Omental fat pad (tissue), 4 donors: ENCODE results near the gene ETNK2. TPM values are rescaled to one million over a fixed set of nuclear protein-coding genes. Genes with fewer than 3 reads are reported as not detected.
A peak's percentile ranks its signal among the peaks of the same experiment; 100 is the strongest.

Experiments used
- ATAC-seq: fragments of 150-250 bp; one replicate; pipeline ENCODE4 v1.9.1; 2016; ENCODE audit warnings: mild to moderate bottlenecking, moderate library complexity; ENCODE audit not compliant: low FRiP score
- DNase-seq: peaks from one replicate; pipeline ENCODE4 v3.0.0-alpha.2; 2019; ENCODE audit warnings: low spot score
- total RNA-seq, 4 donors: library from RNA; depleted of rRNA; stranded (reverse); fragments of >200 nt; gene quantifications; one replicate each; pipeline ENCODE4 v1.1.0, GENCODE V29; 2016
- TF ChIP-seq, protein P1 (sequence below), 3 donors: fragments of 450-650 bp; IDR thresholded peaks; one replicate each; pipeline ENCODE4 v1.5.1; 2016 to 2017; ENCODE audit warnings: antibody characterized with exemption in 3 of 3, mild to moderate bottlenecking in 3 of 3, moderate library complexity in 2 of 3

ETNK2 gene
- total RNA-seq, 4 donors from 2014 or later: 11.8 to 16.9 (median 13.3) TPM

DNA sequence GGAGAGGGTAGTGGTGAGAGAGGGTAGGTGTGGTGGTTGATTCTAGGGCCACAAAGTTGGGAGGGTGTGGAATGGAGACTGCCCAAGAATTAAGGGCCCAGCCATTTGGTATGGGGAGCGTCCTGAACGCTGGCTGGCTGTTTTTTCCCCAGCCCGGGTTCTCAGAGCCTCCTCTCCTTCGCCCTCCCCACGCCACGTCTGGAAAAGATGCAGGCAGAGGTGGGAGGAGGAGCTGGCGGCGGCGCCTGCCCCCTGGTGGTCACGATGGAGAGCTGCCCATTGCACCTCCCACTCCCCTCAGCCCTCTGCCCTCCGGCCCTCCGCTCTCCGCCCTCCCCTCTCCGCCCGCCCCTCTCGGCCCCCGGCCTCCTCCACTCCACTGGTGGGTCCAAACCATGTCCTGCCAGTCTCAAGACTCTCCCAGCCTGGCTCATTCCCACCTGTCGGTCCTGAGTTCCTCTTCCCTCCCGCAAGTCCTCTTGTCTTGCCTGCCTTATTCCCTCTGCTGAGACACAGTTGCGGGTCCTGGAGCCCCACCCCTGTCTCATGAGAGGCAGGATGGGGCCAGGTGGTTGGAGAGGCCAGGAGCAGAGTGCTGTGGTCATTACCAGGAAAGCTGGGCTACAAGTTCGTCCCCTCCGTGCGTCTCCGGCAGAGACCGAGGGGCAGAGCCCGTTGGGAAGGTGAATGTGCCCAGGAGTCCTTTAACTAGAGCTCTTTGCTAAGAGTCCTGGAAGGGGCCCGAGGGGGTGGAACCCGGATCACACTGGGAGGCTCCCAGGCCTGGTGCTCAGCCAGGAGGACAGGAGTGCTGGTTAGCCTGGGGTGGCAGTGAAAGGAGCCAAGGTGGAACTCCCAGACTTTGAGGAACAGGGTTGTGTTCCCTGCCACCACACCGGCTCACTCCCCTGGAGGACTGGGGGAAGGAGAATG is 22.6 kb downstream of the ETNK2 start:
- ATAC-seq (peak; percentile 69), DNase-seq (no peak)
- TF ChIP-seq, protein P1, sequence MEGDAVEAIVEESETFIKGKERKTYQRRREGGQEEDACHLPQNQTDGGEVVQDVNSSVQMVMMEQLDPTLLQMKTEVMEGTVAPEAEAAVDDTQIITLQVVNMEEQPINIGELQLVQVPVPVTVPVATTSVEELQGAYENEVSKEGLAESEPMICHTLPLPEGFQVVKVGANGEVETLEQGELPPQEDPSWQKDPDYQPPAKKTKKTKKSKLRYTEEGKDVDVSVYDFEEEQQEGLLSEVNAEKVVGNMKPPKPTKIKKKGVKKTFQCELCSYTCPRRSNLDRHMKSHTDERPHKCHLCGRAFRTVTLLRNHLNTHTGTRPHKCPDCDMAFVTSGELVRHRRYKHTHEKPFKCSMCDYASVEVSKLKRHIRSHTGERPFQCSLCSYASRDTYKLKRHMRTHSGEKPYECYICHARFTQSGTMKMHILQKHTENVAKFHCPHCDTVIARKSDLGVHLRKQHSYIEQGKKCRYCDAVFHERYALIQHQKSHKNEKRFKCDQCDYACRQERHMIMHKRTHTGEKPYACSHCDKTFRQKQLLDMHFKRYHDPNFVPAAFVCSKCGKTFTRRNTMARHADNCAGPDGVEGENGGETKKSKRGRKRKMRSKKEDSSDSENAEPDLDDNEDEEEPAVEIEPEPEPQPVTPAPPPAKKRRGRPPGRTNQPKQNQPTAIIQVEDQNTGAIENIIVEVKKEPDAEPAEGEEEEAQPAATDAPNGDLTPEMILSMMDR (IDR thresholded peaks at IDR 0.05): peak in 1 of 3 donors; percentile 74

DNA sequence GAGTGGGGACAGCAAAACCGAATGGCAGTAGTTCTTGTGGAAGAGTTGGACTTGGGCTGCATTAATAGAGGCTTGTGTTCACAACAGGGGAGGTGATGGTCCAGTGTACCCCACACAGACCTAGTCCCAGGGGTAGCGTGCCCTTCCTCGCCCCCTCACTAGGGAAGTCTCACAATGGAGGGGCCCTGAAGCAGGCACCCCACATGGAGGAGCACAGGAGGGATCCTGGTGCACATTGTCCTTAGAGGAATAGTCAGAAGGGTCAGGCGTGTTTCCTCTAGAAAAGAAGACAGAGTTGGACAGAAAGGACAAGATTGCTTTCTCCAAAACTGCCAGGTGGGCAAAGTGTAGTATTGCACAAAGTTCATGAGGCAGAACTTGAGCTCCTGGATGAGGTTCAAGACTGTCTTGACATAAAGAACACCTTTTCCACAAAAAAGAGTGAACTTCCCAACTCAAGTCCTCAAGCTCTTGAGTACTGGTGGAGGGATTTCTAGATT is 23.3 kb downstream of the ETNK2 start:
- TF ChIP-seq, protein P1 (IDR thresholded peaks at IDR 0.05): no peak
- DNase-seq (no peak), ATAC-seq (no peak)

DNA sequence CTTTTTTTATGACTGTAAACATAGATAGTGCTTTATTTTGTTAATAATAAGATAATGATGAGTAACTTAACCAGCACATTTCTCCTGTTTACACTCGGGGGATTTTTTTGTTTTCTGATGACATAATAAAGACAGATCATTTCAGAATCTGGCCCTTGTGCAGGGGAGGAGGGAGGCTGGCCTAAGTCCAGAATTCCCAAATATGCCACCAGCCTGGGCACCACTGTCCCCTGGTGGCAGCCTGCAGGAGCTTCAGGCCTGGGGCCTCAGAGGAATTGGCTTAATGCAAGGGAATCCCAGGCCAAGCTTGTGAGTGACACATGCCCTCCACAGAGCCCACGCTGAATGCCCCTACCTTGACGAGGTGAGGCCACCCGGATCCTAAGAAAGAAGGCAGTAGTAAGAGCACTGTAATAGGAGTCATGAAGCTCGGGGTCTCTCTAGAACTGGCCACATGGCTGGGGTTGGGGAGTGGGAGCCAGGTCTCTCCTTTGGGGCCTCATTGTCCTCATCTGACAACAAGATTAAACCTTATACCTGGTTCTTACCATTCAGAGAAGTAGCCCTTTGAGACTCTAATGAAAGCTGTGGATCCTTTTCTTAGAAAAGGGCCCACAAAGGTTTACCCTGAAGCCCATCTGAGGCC is 24.1 kb downstream of the ETNK2 start:
- ATAC-seq: no peak
- TF ChIP-seq, protein P1 (IDR thresholded peaks at IDR 0.05): peak in 2 of 3 donors; percentile 48 to 71
- no peak for DNase-seq

DNA sequence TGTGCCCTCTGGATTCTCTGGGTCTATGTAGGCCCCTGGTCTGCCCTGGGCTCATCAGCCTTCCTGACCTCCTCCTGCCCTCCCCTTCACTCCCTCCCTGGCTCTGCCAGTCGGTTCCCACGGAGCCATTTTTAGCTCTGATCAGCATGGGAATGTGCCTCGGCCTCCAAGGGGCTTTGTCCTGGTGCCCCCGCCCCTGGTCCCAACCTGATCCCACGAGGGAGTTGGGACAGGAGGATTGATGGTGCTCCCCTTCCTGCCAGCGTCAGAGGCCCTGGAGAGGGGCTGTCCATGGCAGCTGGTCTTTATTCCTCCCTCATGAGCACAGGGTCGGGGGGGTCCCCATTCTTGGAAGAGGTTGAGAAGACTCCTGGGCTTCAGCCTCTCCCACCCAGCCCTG is 24.9 kb downstream of the ETNK2 start:
- ATAC-seq: no peak
- no peak for DNase-seq
- TF ChIP-seq, protein P1 (IDR thresholded peaks at IDR 0.05): no peak

DNA sequence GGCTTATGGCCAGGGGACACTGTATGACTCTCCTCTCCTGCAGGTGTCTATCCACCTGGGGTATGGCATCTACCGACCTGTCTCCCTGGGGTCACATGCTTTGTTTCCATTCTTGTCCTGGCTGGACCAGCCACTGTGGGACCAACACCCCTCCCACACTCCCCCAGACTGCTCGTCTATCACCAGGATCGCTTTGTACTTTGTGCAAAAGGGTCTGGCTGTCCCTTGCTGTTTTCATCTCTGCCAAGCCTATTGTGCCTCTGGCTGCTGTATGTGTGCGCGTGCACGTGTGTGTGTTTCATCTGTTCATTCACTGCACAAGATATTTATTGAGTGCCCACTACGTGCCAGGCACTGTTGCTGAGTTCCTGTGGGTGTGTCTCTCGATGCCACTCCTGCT is 25.5 kb downstream of the ETNK2 start:
- ATAC-seq (no peak), DNase-seq (no peak)
- TF ChIP-seq, protein P1 (IDR thresholded peaks at IDR 0.05): no peak

DNA sequence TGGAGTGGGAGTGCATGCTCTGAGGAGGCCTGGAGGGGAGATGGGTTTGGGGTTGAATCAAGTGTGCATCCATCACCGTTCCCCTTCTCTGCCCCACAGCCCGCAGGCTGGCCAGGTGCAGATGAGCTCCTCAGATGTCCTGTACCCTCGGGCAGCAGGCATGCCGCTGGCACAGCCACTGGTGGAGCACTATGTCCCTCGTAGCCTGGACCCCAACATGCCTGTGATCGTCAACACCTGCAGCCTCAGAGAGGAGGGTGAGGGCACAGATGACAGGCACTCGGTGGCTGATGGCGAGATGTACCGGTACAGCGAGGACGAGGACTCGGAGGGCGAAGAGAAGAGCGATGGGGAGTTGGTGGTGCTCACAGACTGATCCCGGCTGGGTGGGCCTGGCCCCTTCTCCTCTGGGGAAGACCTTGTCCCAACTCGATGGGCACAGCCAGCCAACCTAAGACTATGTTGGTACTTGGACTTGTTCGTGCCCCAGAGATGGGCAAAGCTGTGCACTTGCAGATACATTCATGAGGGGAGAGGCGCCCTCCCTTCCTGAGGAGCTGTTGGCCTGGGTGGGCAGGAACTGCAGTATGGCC is 26.0 kb downstream of the ETNK2 start:
- TF ChIP-seq, protein P1 (IDR thresholded peaks at IDR 0.05): no peak
- DNase-seq (no peak), ATAC-seq (no peak)
